ENCODE measurements around the gene DNAJC18. TPM values are rescaled to one million over a fixed set of nuclear protein-coding genes. Genes with fewer than 3 reads are reported as not detected.

DNAJC18 gene
- total RNA-seq, 1 experiment from 2014 or later = 9.0 TPM

GRCh38 chr5:139364466-139364865 is 74.9 kb downstream of the DNAJC18 start:
- Histone ChIP-seq H3K36me3 (ENCODE audit: insufficient read depth, low read length) (peaks cover 34% of the 10 kb centered on the region), H3K4me1 (ENCODE audit: low read length) (peaks cover 4% of the 10 kb centered on the region; the same call in 1 of the 2 replicates), H3K9me3 (ENCODE audit: low read length) (no peaks in the 10 kb centered on the region), H3K27ac (ENCODE audit: low read length) (no peak overlapping the region), H4K20me1 (ENCODE audit: insufficient read depth, low read depth, low read length) (peaks cover 13% of the 10 kb centered on the region), H3K27me3 (ENCODE audit: low read length) (no peaks in the 10 kb centered on the region), H3K79me2 (ENCODE audit: low read length) (peaks cover 41% of the 10 kb centered on the region), H3K9ac (ENCODE audit: low read length) (no peak overlapping the region), H3K9me2 (replicated peaks; ENCODE audit: insufficient read depth, low read length) (no peaks in the 10 kb centered on the region), H3K4me3 (ENCODE audit: low read length) (no peak overlapping the region), H3K4me2 (ENCODE audit: low read depth, low read length, poor library complexity, severe bottlenecking) (no peak overlapping the region), H2AFZ (ENCODE audit: low read length) (no peak overlapping the region)
- DNase-seq = no peak

GRCh38 chr5:139363937-139364336 is 75.4 kb downstream of the DNAJC18 start:
- Histone ChIP-seq H3K4me2 (ENCODE audit: low read depth, low read length, poor library complexity, severe bottlenecking) (no peak overlapping the region), H3K9me2 (replicated peaks; ENCODE audit: insufficient read depth, low read length) (no peaks in the 10 kb centered on the region), H3K27me3 (ENCODE audit: low read length) (no peaks in the 10 kb centered on the region), H3K79me2 (ENCODE audit: low read length) (peaks cover 46% of the 10 kb centered on the region), H3K4me1 (ENCODE audit: low read length) (peaks cover 3% of the 10 kb centered on the region; the same call in 1 of the 2 replicates), H3K9ac (ENCODE audit: low read length) (no peak overlapping the region), H3K27ac (ENCODE audit: low read length) (no peak overlapping the region), H3K9me3 (ENCODE audit: low read length) (no peaks in the 10 kb centered on the region), H4K20me1 (ENCODE audit: insufficient read depth, low read depth, low read length) (peaks cover 18% of the 10 kb centered on the region), H2AFZ (ENCODE audit: low read length) (no peak overlapping the region), H3K4me3 (ENCODE audit: low read length) (no peak overlapping the region), H3K36me3 (ENCODE audit: insufficient read depth, low read length) (peaks cover 32% of the 10 kb centered on the region)
- DNase-seq = no peak

- peaks cover 66% of the 10 kb centered on the region for H3K79me2 ChIP-seq (ENCODE audit: low read length)
- no peaks in the 10 kb centered on the region for H3K4me1 ChIP-seq (ENCODE audit: low read length)
- no peak overlapping the region for H3K4me3 ChIP-seq (ENCODE audit: low read length)
- H3K9me3 ChIP-seq (ENCODE audit: low read length) = no peaks in the 10 kb centered on the region
- H3K27me3 ChIP-seq (ENCODE audit: low read length) = no peaks in the 10 kb centered on the region
- no peak overlapping the region for H3K9ac ChIP-seq (ENCODE audit: low read length)
- H3K4me2 ChIP-seq (ENCODE audit: low read depth, low read length, poor library complexity, severe bottlenecking) = no peak overlapping the region
- no peak overlapping the region for H3K27ac ChIP-seq (ENCODE audit: low read length)
- no peak for DNase-seq
- no peaks in the 10 kb centered on the region for H3K9me2 ChIP-seq (replicated peaks; ENCODE audit: insufficient read depth, low read length)
- H4K20me1 ChIP-seq (ENCODE audit: insufficient read depth, low read depth, low read length) = peaks cover 27% of the 10 kb centered on the region
- peaks cover 21% of the 10 kb centered on the region for H3K36me3 ChIP-seq (ENCODE audit: insufficient read depth, low read length)
- no peak overlapping the region for H2AFZ ChIP-seq (ENCODE audit: low read length)
These were observed 77.4 kb downstream of the DNAJC18 start for GRCh38 chr5:139361835-139362429.

- Histone ChIP-seq H3K9ac (ENCODE audit: low read length) (no peak overlapping the region), H3K4me2 (ENCODE audit: low read depth, low read length, poor library complexity, severe bottlenecking) (no peak overlapping the region), H3K9me2 (replicated peaks; ENCODE audit: insufficient read depth, low read length) (no peaks in the 10 kb centered on the region), H3K79me2 (ENCODE audit: low read length) (peaks cover 82% of the 10 kb centered on the region), H3K9me3 (ENCODE audit: low read length) (no peaks in the 10 kb centered on the region), H3K27ac (ENCODE audit: low read length) (no peak overlapping the region), H2AFZ (ENCODE audit: low read length) (no peak overlapping the region), H3K36me3 (ENCODE audit: insufficient read depth, low read length) (peaks cover 14% of the 10 kb centered on the region), H3K4me1 (ENCODE audit: low read length) (no peaks in the 10 kb centered on the region), H3K27me3 (ENCODE audit: low read length) (no peaks in the 10 kb centered on the region), H4K20me1 (ENCODE audit: insufficient read depth, low read depth, low read length) (peaks cover 29% of the 10 kb centered on the region), H3K4me3 (ENCODE audit: low read length) (no peak overlapping the region)
- no peak for DNase-seq
These were observed 78.9 kb downstream of the DNAJC18 start for GRCh38 chr5:139360384-139360783.

Small RNA genes lying within 50 kb of the gene (small RNA-seq; reads per million reads assigned to genes)
- 1.9 reads per million, percentile 50 among the genes with 10 or more reads in this experiment for gene RNU5B-4P

Other genes with a start within 250 kb of the DNAJC18 start
- 10.7 and 21.8 TPM in 2 replicates for gene SIL1, start 241.2 kb downstream of the DNAJC18 start, total RNA-seq (2014; rRNA removed; shearing (Covaris generic); ENCODE audit: low replicate concordance)
- 188 and 245 TPM in 2 replicates for gene MATR3, start 145.8 kb downstream of the DNAJC18 start, total RNA-seq (2014; rRNA removed; shearing (Covaris generic); ENCODE audit: low replicate concordance)
- 111 and 113 TPM in 2 replicates for gene PAIP2, start 97.7 kb downstream of the DNAJC18 start, total RNA-seq (2014; rRNA removed; shearing (Covaris generic); ENCODE audit: low replicate concordance)
- not detected in 2 replicates for gene SLC23A1, start 56.2 kb downstream of the DNAJC18 start, total RNA-seq (2014; rRNA removed; shearing (Covaris generic); ENCODE audit: low replicate concordance)
- gene MZB1, start 49.6 kb downstream of the DNAJC18 start, total RNA-seq (2014; rRNA removed; shearing (Covaris generic); ENCODE audit: low replicate concordance) = 28.8 and 31.0 TPM in 2 replicates
- gene PROB1, start 44.4 kb downstream of the DNAJC18 start, total RNA-seq (2014; rRNA removed; shearing (Covaris generic); ENCODE audit: low replicate concordance) = 0.78 and 2.3 TPM in 2 replicates
- gene SPATA24, start 35.4 kb downstream of the DNAJC18 start, total RNA-seq (2014; rRNA removed; shearing (Covaris generic); ENCODE audit: low replicate concordance) = 4.6 and 7.7 TPM in 2 replicates
- not detected in 2 replicates for gene ECSCR, start 23.2 kb upstream of the DNAJC18 start, total RNA-seq (2014; rRNA removed; shearing (Covaris generic); ENCODE audit: low replicate concordance)
- gene SMIM33, start 31.5 kb upstream of the DNAJC18 start, total RNA-seq (2014; rRNA removed; shearing (Covaris generic); ENCODE audit: low replicate concordance) = not detected in 2 replicates
- gene STING1, start 43.2 kb upstream of the DNAJC18 start, total RNA-seq (2014; rRNA removed; shearing (Covaris generic); ENCODE audit: low replicate concordance) = not detected in 2 replicates
- 80.2 and 105 TPM in 2 replicates for gene UBE2D2, start 121.8 kb upstream of the DNAJC18 start, total RNA-seq (2014; rRNA removed; shearing (Covaris generic); ENCODE audit: low replicate concordance)
- 2.8 and 2.9 TPM in 2 replicates for gene CXXC5, start 208.8 kb upstream of the DNAJC18 start, total RNA-seq (2014; rRNA removed; shearing (Covaris generic); ENCODE audit: low replicate concordance)